Peyer's patch (tissue), 4 donors: ENCODE results near the gene EIF2S3B.

Experiments used
- CTCF ChIP-seq, 6 experiments: fragments of 450-650 bp in 4 of 6; fragments of 200-600 bp in 2 of 6; sonication (generic) in 1 of 6; IDR thresholded peaks; one replicate each; pipeline ENCODE4 v1.5.1; 2017 to 2019; ENCODE audit warnings: antibody characterized with exemption in 6 of 6, mild to moderate bottlenecking in 3 of 6, moderate library complexity in 1 of 6
- POLR2A ChIP-seq, 2 donors: fragments of 450-650 bp; IDR thresholded peaks; one replicate each; pipeline ENCODE4 v1.5.1; 2017; ENCODE audit warnings: antibody characterized with exemption in 2 of 2, mild to moderate bottlenecking in 2 of 2, moderate library complexity in 2 of 2

DNA sequence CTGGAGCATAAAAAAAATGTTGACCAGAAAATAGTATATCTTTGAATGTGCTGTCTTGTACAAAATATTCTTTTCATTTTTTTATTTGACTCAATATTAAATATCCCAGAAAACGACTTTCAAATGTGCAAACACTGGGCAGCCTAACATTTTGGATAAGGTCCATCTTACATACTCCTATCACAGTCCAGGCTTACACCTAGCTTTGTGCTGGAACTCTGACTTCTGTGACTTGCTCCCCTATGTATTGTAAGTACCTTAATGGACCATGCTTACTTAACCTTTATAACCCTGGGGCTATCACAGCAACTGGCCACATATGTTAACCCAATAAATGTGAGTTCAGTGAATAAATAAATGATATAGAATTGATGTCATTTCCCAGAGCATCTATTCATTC is 7.6 kb upstream of the EIF2S3B start:
- TF ChIP-seq CTCF (IDR thresholded peaks at IDR 0.05) = no peak
- no peak for TF ChIP-seq POLR2A (IDR thresholded peaks at IDR 0.05)
